Motor neuron (in vitro differentiated cells): ENCODE data around the gene DOC2A. TPM values are rescaled to one million over a fixed set of nuclear protein-coding genes. Genes with fewer than 3 reads are reported as not detected.
"Not testable (repeated sequence)": the region's sequence is repeated elsewhere in the genome, so short reads cannot be mapped to it uniquely, and the experiment has no call there.

Experiments
- ATAC-seq, 8 experiments: fragments of 200-7000 bp; cut with Tn5 transposase; replicated peaks in 6 of 8; 2 replicates each; pipeline ENCODE4 v1.8.0; 2021; ENCODE audit warnings: mild to moderate bottlenecking in 8 of 8, moderate library complexity in 8 of 8
- H3K27ac ChIP-seq, 2 donors: fragments of 250-450 bp; sonication (Bioruptor Pico); 2 replicates each; pipeline ENCODE4 v1.9.0; 2021; ENCODE audit warnings: antibody characterized with exemption in 2 of 2, mild to moderate bottlenecking in 2 of 2, moderate library complexity in 1 of 2
- H3K4me1 ChIP-seq, 2 donors: fragments of 250-450 bp; sonication (Bioruptor Pico); replicated peaks in 1 of 2; 2 replicates each; pipeline ENCODE4 v1.6.1; 2021; ENCODE audit warnings: antibody characterized with exemption in 2 of 2, mild to moderate bottlenecking in 2 of 2, moderate library complexity in 1 of 2
- H3K4me3 ChIP-seq, 5 donors: fragments of 250-450 bp; sonication (Bioruptor Pico); 2 replicates each; pipeline ENCODE4 v1.9.0; 2021; ENCODE audit warnings: antibody characterized with exemption in 5 of 5, mild to moderate bottlenecking in 5 of 5, moderate library complexity in 4 of 5
- WGBS, 10 experiments: fragments of 450-650 bp; shearing (Covaris generic); methylation state at CpG; one replicate each; pipeline ENCODE4 v1.0.0; 2022; 5-methylcytosine and 5-hydroxymethylcytosine counted together
- in situ Hi-C, 9 experiments: fragments of 400-800 bp; cut with MboI; loops; one replicate each; pipeline ENCODE4 v1.15.0; 2021; ENCODE audit warnings: low sequenced_read_pairs in 9 of 9, low pct_unique_long_range_greater_than_20kb in 2 of 9; ENCODE audit not compliant: unreplicated experiment in 9 of 9
- total RNA-seq, 8 experiments: library from RNA; unstranded; fragments of 300-600 nt; gene quantifications; 2 replicates each; pipeline versions ENCODE4 v1.2.3 to v1.2.4, GENCODE V29; 2022

Gene DOC2A
- total RNA-seq: 1 to 10 TPM in 7 of 8 experiments, under 1 TPM in 1; 0.31 to 8.1 (median 4.0) TPM

DNA sequence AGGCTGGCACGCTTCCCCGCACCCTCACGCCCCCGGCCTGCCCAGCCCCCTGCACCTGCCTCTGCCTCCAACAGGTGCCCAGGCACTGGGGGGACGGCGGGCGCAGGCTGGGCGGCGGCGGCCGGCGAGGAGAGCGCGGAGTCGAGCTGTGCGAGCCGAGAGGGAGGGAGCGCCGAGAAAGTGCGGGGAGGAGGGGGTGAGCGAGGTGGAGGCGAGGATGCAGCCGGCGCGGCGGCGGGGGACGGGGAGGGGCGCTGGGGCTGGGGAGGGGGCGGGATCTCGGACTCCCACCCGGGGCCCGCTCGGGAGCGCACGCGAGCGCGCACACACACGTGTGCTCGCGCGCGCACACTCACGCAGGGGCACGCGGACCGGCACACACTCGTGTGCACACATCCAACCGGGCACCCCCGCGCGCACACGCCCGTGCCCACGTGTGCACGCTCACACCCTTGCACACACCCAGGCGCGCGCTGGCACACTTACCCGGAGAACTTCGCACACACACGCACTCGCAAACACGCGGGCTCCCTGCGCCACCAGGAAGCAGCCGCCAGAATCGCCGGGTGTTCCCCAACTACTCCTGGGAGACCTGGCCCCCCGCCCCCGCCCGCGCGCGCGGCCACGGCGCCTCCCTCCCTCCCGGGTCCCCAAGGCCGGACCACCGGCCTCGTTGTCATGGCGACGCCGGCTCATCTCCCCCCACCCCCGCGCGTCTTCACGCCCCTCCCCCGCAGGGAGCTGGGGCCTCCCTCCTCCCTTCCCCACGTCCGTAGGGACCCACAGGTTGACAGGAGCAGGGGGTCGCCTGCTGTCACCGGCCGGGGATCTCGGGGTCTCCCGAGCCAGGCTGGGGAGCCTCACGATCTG lies at the start of gene DOC2A:
Gene DOC2A (minus strand): TSS at position 184 of the 870 bp plus-strand sequence. CDS start 805 bp downstream, outside the sequence.
- 0% methylated on average over 19 of the region's 99 CpGs; no CpG with 5 or more reads in 9 of the 10 experiments for WGBS, 10 experiments
- Histone ChIP-seq H3K4me3 (peak within 1 kb of the TSS; percentile 37 to 60 (median 45)), H3K4me1 (peaks cover 13 to 17% of the 10 kb centered on the region in 2 donors), H3K27ac (peak within 1 kb of the TSS; percentile 9 to 35)
- ATAC-seq: peak; percentile 63 to 85 (median 80)
- in situ Hi-C loops: loop anchor here in 4 of 9 experiments (25.0 kb wide), 2 partner anchors 174 to 199 kb away; partner anchors contain the start of genes MAZ (in 3 of the 4), MVP (in 3 of the 4), PAGR1 (in 3 of the 4) and PRRT2 (in 3 of the 4)

DNA sequence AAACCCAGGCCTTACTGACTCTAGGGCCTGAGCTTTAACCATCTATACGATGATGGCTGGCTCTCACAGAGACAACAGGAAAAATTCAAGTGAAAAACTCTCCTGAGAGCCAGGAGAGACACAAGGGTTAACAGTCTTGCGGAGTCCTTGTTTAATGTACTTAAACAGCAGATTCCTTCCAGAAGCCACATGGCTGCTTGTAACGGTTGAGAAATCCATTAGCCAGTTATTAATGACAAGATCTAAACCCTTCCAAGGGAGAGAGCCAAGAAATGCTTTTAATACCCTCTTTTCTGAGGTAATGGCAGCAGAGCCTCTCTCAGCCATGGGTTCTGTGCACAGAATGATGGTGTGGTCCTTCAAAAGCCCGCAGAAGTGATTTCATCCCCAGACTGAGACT lies 49.5 kb upstream of the DOC2A start:
- 0 to 100% (median 81%) methylated on average over 1 to 4 of the region's 4 CpGs; no CpG with 5 or more reads in 1 of the 10 experiments for WGBS, 10 experiments
- Histone ChIP-seq H3K27ac (peak overlapping the region in 1 of 2 donors; percentile 22), H3K4me3 (no peak overlapping the region), H3K4me1 (peaks cover 13 to 17% of the 10 kb centered on the region in 2 donors)
- ATAC-seq: no peak
- in situ Hi-C loops: no loop called here

- in situ Hi-C loops: no loop called here
- ATAC-seq: peak in 7 of 8 experiments; percentile 9 to 48 (median 34)
- 0 to 100% (median 35%) methylated on average over 1 to 5 of the region's 10 CpGs; no CpG with 5 or more reads in 2 of the 10 experiments for WGBS, 10 experiments
- peaks cover 10 to 16% of the 10 kb centered on the region in 2 donors for H3K4me1 ChIP-seq
- H3K27ac ChIP-seq: peak overlapping the region in 1 of 2 donors; percentile 20
- no peak overlapping the region for H3K4me3 ChIP-seq
These were observed 44.2 kb upstream of the DOC2A start for GRCh38 chr16:30054959-30055553.

GRCh38 chr16:30054451-30054850 lies 43.6 kb upstream of the DOC2A start:
- WGBS, 10 experiments: 40 to 88% (median 43%) methylated on average over 1 to 5 of the region's 8 CpGs; no CpG with 5 or more reads in 5 of the 10 experiments
- in situ Hi-C loops: no loop called here
- Histone ChIP-seq H3K27ac (peak overlapping the region in 1 of 2 donors; percentile 20), H3K4me1 (peaks cover 9 to 16% of the 10 kb centered on the region in 2 donors), H3K4me3 (no peak overlapping the region)
- ATAC-seq: no peak

- in situ Hi-C loops: no loop called here
- 0 to 40% (median 1%) methylated on average over 1 to 7 of the region's 19 CpGs; no CpG with 5 or more reads in 2 of the 10 experiments for WGBS, 10 experiments
- ATAC-seq: peak; percentile 41 to 59 (median 48)
- H3K4me1 ChIP-seq: peaks cover 9 to 16% of the 10 kb centered on the region in 2 donors
- H3K27ac ChIP-seq: no peak overlapping the region
- H3K4me3 ChIP-seq: peak overlapping the region; percentile 53 to 78 (median 64)
These were observed 42.7 kb upstream of the DOC2A start for GRCh38 chr16:30053376-30054015.

DNA sequence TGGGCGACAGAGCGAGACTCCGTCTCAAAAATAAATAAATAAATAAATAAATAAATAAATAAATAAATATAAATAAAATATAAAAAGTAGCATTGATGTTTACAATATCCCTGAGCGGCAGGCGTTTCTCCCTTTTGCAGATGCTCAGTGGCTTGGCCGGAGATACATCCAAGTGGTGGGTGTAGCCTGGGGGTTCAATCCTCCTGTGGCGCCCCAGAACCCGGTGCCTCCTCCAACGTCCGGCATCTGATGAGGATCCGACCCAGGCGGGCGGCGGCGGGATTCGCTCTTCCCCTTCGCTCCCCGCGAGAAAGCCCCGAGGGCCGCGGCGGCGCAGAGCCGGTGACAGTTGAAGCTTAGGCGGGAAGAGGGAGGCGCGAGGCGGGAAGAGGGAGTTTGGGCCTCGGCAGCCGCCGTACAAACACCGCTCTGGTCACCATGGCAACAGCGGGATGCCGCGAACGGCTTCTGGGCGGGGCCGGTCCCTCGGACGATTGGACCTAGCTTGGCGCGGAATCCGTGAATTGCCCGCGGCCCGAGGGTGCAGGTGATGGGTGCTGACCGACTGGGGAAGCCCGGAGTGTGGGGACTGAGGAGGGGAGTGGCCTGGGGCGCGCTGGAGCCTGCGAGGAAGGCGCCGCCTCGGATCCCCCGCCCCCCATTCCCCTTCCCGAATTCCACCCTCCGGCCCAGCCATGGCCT lies 42.0 kb upstream of the DOC2A start:
- ATAC-seq: peak; percentile 85 to 91 (median 88)
- 0 to 73% (median 16%) methylated on average over 1 to 17 of the region's 58 CpGs; no CpG with 5 or more reads in 5 of the 10 experiments for WGBS, 10 experiments
- H3K4me3 ChIP-seq: peak overlapping the region; percentile 53 to 78 (median 64)
- H3K27ac ChIP-seq: peak overlapping the region in 1 of 2 donors; percentile 16
- in situ Hi-C loops: no loop called here
- peaks cover 9 to 16% of the 10 kb centered on the region in 2 donors for H3K4me1 ChIP-seq

DNA sequence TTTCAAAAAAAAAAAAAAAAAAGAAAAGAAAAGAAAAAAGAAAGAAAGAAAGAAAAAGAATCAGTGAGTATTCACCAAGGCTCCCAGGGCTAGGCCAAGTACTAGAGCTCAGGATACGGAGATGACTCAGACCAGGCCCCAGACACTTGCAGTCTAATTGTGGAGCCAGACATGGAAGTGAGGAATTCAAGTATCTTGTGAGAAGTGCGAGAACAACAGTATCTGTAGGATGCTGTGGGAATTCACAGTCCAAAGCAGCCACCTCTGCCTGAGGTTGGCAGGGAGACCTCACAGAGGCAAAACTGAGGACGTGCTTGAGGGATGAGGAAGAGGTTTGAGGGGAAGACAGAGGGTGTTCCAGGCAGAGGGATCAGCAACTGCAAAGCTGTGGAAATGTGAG lies 40.7 kb upstream of the DOC2A start:
- Histone ChIP-seq H3K4me1 (peaks cover 9 to 16% of the 10 kb centered on the region in 2 donors), H3K4me3 (no peak overlapping the region), H3K27ac (no peak overlapping the region)
- no peak for ATAC-seq
- in situ Hi-C loops: no loop called here
- WGBS, 10 experiments: 20 to 100% (median 83%) methylated on average over 1 to 3 of the region's 3 CpGs; no CpG with 5 or more reads in 2 of the 10 experiments

- no peak for ATAC-seq
- 40 to 100% (median 90%) methylated on average over 1 to 5 of the region's 8 CpGs; no CpG with 5 or more reads in 4 of the 10 experiments for WGBS, 10 experiments
- Histone ChIP-seq H3K4me3 (no peak overlapping the region), H3K4me1 (peaks cover 7 to 13% of the 10 kb centered on the region in 2 donors), H3K27ac (no peak overlapping the region)
- in situ Hi-C loops: loop anchor here in 1 of 9 experiments (25.0 kb wide), 1 partner anchor 338 kb away; no protein-coding TSS in a partner anchor
These were observed 39.0 kb upstream of the DOC2A start for GRCh38 chr16:30049871-30050270.

DNA sequence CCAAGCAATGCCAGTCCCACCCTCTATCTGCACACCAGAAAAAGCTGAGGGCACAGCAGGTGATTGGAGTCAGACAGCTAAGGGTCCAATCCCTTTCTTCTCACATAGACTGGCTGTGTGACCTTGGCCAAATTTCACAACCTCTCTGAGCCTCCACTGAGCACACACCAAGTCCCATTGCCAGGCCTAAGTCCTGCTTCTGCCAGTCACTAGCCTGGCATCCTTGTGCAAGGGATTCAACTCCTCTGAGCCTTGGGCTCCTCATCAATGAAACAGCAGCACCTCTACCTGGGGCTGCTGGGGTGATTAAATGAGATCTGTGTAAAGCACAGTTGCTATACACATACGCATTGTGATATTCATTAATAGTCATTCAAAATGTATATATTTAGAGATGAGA lies 35.8 kb upstream of the DOC2A start:
- no peaks in the 10 kb centered on the region for H3K4me1 ChIP-seq
- ATAC-seq: no peak
- H3K4me3 ChIP-seq: no peak overlapping the region
- in situ Hi-C loops: loop anchor here in 1 of 9 experiments (25.0 kb wide), 1 partner anchor 334 kb away; no protein-coding TSS in a partner anchor
- WGBS, 10 experiments: 20 to 83% (median 83%) methylated on average over 1 of the region's 1 CpG; no CpG with 5 or more reads in 7 of the 10 experiments
- no peak overlapping the region for H3K27ac ChIP-seq

- Histone ChIP-seq H3K4me1 (no peaks in the 10 kb centered on the region), H3K27ac (no peak overlapping the region), H3K4me3 (no peak overlapping the region)
- WGBS, 10 experiments: 46 to 78% (median 70%) methylated on average over 2 to 8 of the region's 8 CpGs; no CpG with 5 or more reads in 3 of the 10 experiments
- no peak for ATAC-seq
- in situ Hi-C loops: loop anchor here in 1 of 9 experiments (25.0 kb wide), 1 partner anchor 334 kb away; no protein-coding TSS in a partner anchor
These were observed 35.4 kb upstream of the DOC2A start for GRCh38 chr16:30046178-30046577.

- ATAC-seq: peak in 1 of 8 experiments; percentile 42
- in situ Hi-C loops: loop anchor here in 1 of 9 experiments (25.0 kb wide), 1 partner anchor 330 kb away; no protein-coding TSS in a partner anchor
- 3 to 68% (median 51%) methylated on average over 3 to 5 of the region's 5 CpGs for WGBS, 10 experiments
- no peak overlapping the region for H3K27ac ChIP-seq
- no peaks in the 10 kb centered on the region for H3K4me1 ChIP-seq
- H3K4me3 ChIP-seq: no peak overlapping the region
These were observed 31.0 kb upstream of the DOC2A start for GRCh38 chr16:30041841-30042240.

GRCh38 chr16:30040690-30041089 lies 29.9 kb upstream of the DOC2A start:
- in situ Hi-C loops: loop anchor here in 1 of 9 experiments (25.0 kb wide), 1 partner anchor 328 kb away; no protein-coding TSS in a partner anchor
- not testable (repeated sequence) for ATAC-seq, H3K4me1 ChIP-seq, H3K27ac ChIP-seq, H3K4me3 ChIP-seq
- 0 to 94% (median 75%) methylated on average over 1 to 4 of the region's 5 CpGs; no CpG with 5 or more reads in 1 of the 10 experiments for WGBS, 10 experiments
